Body of pancreas (tissue), 4 donors: ENCODE data around the gene RBBP4. TPM values are rescaled to one million over a fixed set of nuclear protein-coding genes. Genes with fewer than 3 reads are reported as not detected.

Source experiments
- ATAC-seq: fragments of 150-250 bp; one replicate; pipeline ENCODE4 v1.9.1; 2016
- DNase-seq, 4 donors: peaks; one replicate each; pipeline ENCODE4 v3.0.0-alpha.2; 2019
- H3K27ac ChIP-seq, 4 donors: fragments of 200-600 bp; sonication (generic); 1 replicate in 3 of 4; 2 replicates in 1 of 4; pipeline versions ENCODE4 v1.5.1 to v1.6.1; 2016 to 2019; ENCODE audit warnings: mild to moderate bottlenecking in 1 of 4, mixed read lengths in 1 of 4, moderate library complexity in 1 of 4
- H3K27me3 ChIP-seq, 2 donors: fragments of 200-600 bp; sonication (generic); one replicate each; pipeline ENCODE4 v1.6.0; 2016; ENCODE audit warnings: mild to moderate bottlenecking in 1 of 2
- H3K36me3 ChIP-seq, 2 donors: fragments of 200-600 bp; sonication (generic); replicated peaks in 1 of 2; 2 replicates each; pipeline ENCODE4 v1.5.1; 2016; ENCODE audit warnings: low read depth in 2 of 2; ENCODE audit not compliant: insufficient read depth in 1 of 2
- H3K4me1 ChIP-seq: fragments of 200-600 bp; sonication (generic); one replicate; pipeline ENCODE4 v1.6.0; 2016
- H3K4me3 ChIP-seq, 2 donors: fragments of 200-600 bp; sonication (generic); 1 replicate in 1 of 2; 2 replicates in 1 of 2; pipeline ENCODE4 v1.5.1; 2016 to 2019
- H3K9me3 ChIP-seq, 3 donors: fragments of 200-600 bp; sonication (generic); 1 replicate in 2 of 3; 2 replicates in 1 of 3; pipeline ENCODE4 v1.5.1; 2016
- CTCF ChIP-seq, 7 experiments: fragments of 450-650 bp in 4 of 7; fragments of 200-600 bp in 3 of 7; sonication (generic) in 3 of 7; IDR thresholded peaks; one replicate each; pipeline ENCODE4 v1.5.1; 2016 to 2019; ENCODE audit warnings: antibody characterized with exemption in 7 of 7
- POLR2A ChIP-seq, 3 donors: fragments of 450-650 bp; IDR thresholded peaks; one replicate each; pipeline ENCODE4 v1.6.1; 2016; ENCODE audit warnings: antibody characterized with exemption in 3 of 3, mild to moderate bottlenecking in 2 of 3
- WGBS, 2 donors: methylation state at CpG; one replicate each; pipeline ENCODE4 v1.1.5; 2017; 5-methylcytosine and 5-hydroxymethylcytosine counted together
- intact Hi-C: fragments of 100-400 bp; cut with DNase I; formaldehyde crosslinking; loops from one replicate; pipeline ENCODE4 v1.15.1; 2023
- total RNA-seq, 2 donors: library from RNA; depleted of rRNA; stranded (reverse); fragments of >200 nt; gene quantifications; one replicate each; pipeline ENCODE4 v1.1.0, GENCODE V29; 2016

RBBP4 gene
- total RNA-seq = 10 to 100 TPM; 40.2 to 63.8 TPM

- Histone ChIP-seq H3K9me3 (no peaks in the 10 kb centered on the region), H3K27me3 (no peaks in the 10 kb centered on the region), H3K27ac (peak within 1 kb of the TSS; percentile 97 to 100 (median 98)), H3K4me3 (peak within 1 kb of the TSS; percentile 32 to 72), H3K4me1 (peaks cover 54% of the 10 kb centered on the region), H3K36me3 (peaks cover 0 to 2% of the 10 kb centered on the region in 2 donors)
- intact Hi-C loops = no loop called here
- ATAC-seq (peak; percentile 93), DNase-seq (peak; percentile 98 to 99 (median 98))
- TF ChIP-seq POLR2A (IDR thresholded peaks at IDR 0.05) (peak; percentile 79 to 87 (median 84)), CTCF (IDR thresholded peaks at IDR 0.05) (peak in 2 of 7 experiments; percentile 1 to 39)
- 0 to 1% methylated on average over 6 to 67 of the region's 67 CpGs for WGBS, 2 donors
Measured at GRCh38 chr1:32650752-32651460, at the start of gene RBBP4. TSS of gene RBBP4 (plus strand) at chr1:32651208. CDS start at chr1:32651307, 99 bp downstream.

- intact Hi-C loops = no loop called here
- Histone ChIP-seq H3K36me3 (no peaks in the 10 kb centered on the region), H3K4me3 (no peak overlapping the region), H3K27me3 (no peaks in the 10 kb centered on the region), H3K27ac (no peak overlapping the region), H3K9me3 (no peaks in the 10 kb centered on the region), H3K4me1 (no peaks in the 10 kb centered on the region)
- TF ChIP-seq CTCF (IDR thresholded peaks at IDR 0.05) = no peak
- TF ChIP-seq POLR2A (IDR thresholded peaks at IDR 0.05) = no peak
- WGBS, 2 donors = 92% methylated on average over 7 to 16 of the region's 17 CpGs
- no peak for DNase-seq
- ATAC-seq = no peak
Measured at GRCh38 chr1:32605711-32606424, 45.1 kb upstream of the RBBP4 start.

GRCh38 chr1:32606565-32607371, 44.2 kb upstream of the RBBP4 start:
- H3K4me3 ChIP-seq = no peak overlapping the region
- ATAC-seq (no peak), DNase-seq (no peak)
- H3K27ac ChIP-seq = no peak overlapping the region
- H3K36me3 ChIP-seq = no peaks in the 10 kb centered on the region
- WGBS, 2 donors = 83 to 100% methylated on average over 3 to 11 of the region's 11 CpGs
- H3K9me3 ChIP-seq = no peaks in the 10 kb centered on the region
- no peaks in the 10 kb centered on the region for H3K27me3 ChIP-seq
- intact Hi-C loops = no loop called here
- no peaks in the 10 kb centered on the region for H3K4me1 ChIP-seq
- no peak for TF ChIP-seq CTCF (IDR thresholded peaks at IDR 0.05)
- no peak for TF ChIP-seq POLR2A (IDR thresholded peaks at IDR 0.05)

- intact Hi-C loops = no loop called here
- H3K4me3 ChIP-seq = no peak overlapping the region
- ATAC-seq = no peak
- no peaks in the 10 kb centered on the region for H3K36me3 ChIP-seq
- no peak for TF ChIP-seq POLR2A (IDR thresholded peaks at IDR 0.05)
- TF ChIP-seq CTCF (IDR thresholded peaks at IDR 0.05) = no peak
- peaks cover 6% of the 10 kb centered on the region for H3K4me1 ChIP-seq
- H3K27ac ChIP-seq = no peak overlapping the region
- DNase-seq = no peak
- no peaks in the 10 kb centered on the region for H3K27me3 ChIP-seq
- H3K9me3 ChIP-seq = no peaks in the 10 kb centered on the region
- 78 to 80% methylated on average over 4 of the region's 4 CpGs for WGBS, 2 donors
Measured at GRCh38 chr1:32609180-32609579, 41.8 kb upstream of the RBBP4 start.
